Upper lobe of left lung (tissue), 4 donors: ENCODE measurements around the gene BRAF.

Experiments used
- POLR2AphosphoS5 ChIP-seq, 2 donors: sonication (generic); formaldehyde crosslinking; IDR thresholded peaks; one replicate each; pipeline ENCODE4 v1.5.1; 2017; ENCODE audit warnings: antibody characterized with exemption in 2 of 2
- TF ChIP-seq, protein P1 (sequence below), 6 experiments: fragments of 450-650 bp in 4 of 6; fragments of 200-600 bp in 2 of 6; sonication (generic) in 2 of 6; IDR thresholded peaks; one replicate each; pipeline ENCODE4 v1.5.1; 2016 to 2019; ENCODE audit warnings: antibody characterized with exemption in 6 of 6

DNA sequence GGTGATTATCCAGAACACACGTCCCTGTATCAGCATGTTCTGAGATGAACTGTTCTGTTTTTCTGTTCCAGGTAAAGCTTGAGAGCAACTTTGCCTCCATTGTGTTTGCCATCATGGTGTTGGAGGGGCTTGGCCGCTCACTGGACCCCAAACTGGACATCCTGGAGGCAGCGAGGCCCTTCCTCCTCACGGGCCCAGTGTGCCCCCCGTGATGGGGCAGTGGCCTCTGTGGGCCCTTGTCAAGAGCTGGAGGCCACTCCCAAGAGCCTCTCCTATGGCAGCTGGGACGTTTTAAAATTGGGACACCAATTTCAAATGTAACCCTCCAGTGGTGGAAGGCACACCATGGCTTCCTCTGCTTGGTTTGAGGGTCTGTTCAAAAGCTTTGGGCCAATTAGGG, 230.1 kb downstream of the BRAF start:
- TF ChIP-seq, protein P1, sequence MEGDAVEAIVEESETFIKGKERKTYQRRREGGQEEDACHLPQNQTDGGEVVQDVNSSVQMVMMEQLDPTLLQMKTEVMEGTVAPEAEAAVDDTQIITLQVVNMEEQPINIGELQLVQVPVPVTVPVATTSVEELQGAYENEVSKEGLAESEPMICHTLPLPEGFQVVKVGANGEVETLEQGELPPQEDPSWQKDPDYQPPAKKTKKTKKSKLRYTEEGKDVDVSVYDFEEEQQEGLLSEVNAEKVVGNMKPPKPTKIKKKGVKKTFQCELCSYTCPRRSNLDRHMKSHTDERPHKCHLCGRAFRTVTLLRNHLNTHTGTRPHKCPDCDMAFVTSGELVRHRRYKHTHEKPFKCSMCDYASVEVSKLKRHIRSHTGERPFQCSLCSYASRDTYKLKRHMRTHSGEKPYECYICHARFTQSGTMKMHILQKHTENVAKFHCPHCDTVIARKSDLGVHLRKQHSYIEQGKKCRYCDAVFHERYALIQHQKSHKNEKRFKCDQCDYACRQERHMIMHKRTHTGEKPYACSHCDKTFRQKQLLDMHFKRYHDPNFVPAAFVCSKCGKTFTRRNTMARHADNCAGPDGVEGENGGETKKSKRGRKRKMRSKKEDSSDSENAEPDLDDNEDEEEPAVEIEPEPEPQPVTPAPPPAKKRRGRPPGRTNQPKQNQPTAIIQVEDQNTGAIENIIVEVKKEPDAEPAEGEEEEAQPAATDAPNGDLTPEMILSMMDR (IDR thresholded peaks at IDR 0.05), result no peak
- no peak for TF ChIP-seq POLR2AphosphoS5 (IDR thresholded peaks at IDR 0.05)
